Measurements from ENCODE around the gene CHIA.

Gene CHIA

DNA sequence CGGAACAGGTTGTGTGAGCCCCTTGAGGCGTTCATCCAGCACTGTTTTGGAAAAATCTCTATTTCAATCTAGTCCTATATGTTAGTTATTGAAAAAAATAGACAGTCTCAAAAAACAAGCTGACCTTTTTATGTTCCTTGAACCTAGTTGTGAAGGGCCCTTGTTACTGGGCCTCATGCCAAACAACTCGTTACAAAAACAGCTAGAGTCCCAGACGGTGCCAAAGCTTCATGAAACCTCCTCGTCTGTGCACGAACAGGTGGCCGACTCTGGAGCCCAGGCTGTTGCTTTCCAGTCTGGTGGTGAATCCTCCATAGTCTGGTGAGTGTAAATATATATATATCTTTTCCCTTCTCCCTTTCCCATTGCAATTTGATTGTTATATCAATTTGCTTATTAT is at the start of gene CHIA:
Gene CHIA (plus strand): TSS at position 222 of the 400 bp plus-strand sequence. CDS start 19,617 bp downstream, outside the sequence.
- no peaks in the 10 kb centered on the region for H3K36me3 ChIP-seq (ENCODE audit: insufficient read depth, low read length)
- H2AFZ ChIP-seq (ENCODE audit: low read depth, low read length) = no peak within 1 kb of the TSS
- peaks cover 4% of the 10 kb centered on the region for H3K27me3 ChIP-seq (ENCODE audit: insufficient read depth, low read length)
- no peak within 1 kb of the TSS for H3K4me3 ChIP-seq (ENCODE audit: low read length)
- H3K4me1 ChIP-seq (ENCODE audit: insufficient read depth, low read length) = no peaks in the 10 kb centered on the region
- H3K9me3 ChIP-seq (ENCODE audit: low read length) = no peaks in the 10 kb centered on the region

DNA sequence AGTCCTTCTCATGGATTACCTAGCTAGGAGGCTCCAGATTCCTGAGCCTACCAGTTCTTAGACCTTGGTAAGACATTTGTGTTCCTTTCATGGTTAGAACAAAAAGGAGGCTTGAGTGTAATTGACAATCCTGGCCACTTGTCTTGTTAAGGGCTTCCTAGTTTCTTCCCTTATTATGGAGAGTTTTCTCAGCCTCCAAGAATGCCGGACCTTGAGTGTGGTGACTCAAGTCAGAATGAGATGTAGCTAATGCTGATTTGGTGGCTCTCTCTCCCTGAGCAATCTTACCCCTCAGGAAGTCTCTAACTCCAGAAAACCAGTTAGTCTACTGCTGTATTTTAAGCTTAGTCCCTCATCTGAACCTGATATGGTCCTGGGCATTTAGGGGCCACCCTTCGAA is 48.9 kb upstream of the CHIA start:
- no peaks in the 10 kb centered on the region for H3K27me3 ChIP-seq (ENCODE audit: insufficient read depth, low read length)
- no peak overlapping the region for H3K4me3 ChIP-seq (ENCODE audit: low read length)
- no peak overlapping the region for H2AFZ ChIP-seq (ENCODE audit: low read depth, low read length)
- peaks cover 7% of the 10 kb centered on the region for H3K4me1 ChIP-seq (ENCODE audit: insufficient read depth, low read length)
- H3K9me3 ChIP-seq (ENCODE audit: low read length) = no peaks in the 10 kb centered on the region
- no peaks in the 10 kb centered on the region for H3K36me3 ChIP-seq (ENCODE audit: insufficient read depth, low read length)

DNA sequence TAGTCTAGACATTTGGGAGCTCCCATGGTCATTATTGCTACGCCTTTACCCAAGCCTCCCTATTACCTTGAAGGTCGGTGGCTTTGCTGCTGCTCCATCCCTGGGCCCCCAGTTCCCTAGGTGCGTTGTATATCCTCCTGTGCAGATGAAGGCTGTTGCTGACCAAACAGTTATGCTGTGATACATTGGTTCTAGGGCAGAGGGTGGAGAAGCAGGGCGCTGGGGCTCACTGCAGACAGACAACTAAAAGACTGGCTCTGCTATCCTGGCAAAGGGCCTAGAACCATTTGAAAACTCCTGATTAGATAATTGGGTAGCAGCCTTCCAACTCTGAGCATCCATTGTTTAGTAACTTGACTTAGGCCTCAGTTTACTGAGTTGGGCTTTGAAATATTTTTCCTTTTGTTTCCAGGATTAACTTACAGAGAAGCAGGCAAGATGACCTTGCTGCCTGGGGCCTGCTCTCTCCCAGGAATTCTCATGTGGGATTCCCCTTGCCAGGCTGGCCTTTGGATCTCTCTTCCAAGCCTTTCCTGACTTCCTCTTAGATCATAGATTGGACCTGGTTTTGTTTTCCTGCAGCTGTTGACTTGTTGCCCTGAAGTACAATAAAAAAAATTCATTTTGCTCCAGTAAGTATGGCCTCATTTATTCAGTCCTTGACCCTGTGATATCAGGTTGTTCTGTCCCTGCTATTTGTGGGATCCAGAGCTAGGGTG is 47.7 kb upstream of the CHIA start:
- H3K9me3 ChIP-seq (ENCODE audit: low read length) = no peaks in the 10 kb centered on the region
- peaks cover 5% of the 10 kb centered on the region for H3K4me1 ChIP-seq (ENCODE audit: insufficient read depth, low read length)
- H3K36me3 ChIP-seq (ENCODE audit: insufficient read depth, low read length) = no peaks in the 10 kb centered on the region
- no peak overlapping the region for H2AFZ ChIP-seq (ENCODE audit: low read depth, low read length)
- no peak overlapping the region for H3K4me3 ChIP-seq (ENCODE audit: low read length)
- H3K27me3 ChIP-seq (ENCODE audit: insufficient read depth, low read length) = no peaks in the 10 kb centered on the region

DNA sequence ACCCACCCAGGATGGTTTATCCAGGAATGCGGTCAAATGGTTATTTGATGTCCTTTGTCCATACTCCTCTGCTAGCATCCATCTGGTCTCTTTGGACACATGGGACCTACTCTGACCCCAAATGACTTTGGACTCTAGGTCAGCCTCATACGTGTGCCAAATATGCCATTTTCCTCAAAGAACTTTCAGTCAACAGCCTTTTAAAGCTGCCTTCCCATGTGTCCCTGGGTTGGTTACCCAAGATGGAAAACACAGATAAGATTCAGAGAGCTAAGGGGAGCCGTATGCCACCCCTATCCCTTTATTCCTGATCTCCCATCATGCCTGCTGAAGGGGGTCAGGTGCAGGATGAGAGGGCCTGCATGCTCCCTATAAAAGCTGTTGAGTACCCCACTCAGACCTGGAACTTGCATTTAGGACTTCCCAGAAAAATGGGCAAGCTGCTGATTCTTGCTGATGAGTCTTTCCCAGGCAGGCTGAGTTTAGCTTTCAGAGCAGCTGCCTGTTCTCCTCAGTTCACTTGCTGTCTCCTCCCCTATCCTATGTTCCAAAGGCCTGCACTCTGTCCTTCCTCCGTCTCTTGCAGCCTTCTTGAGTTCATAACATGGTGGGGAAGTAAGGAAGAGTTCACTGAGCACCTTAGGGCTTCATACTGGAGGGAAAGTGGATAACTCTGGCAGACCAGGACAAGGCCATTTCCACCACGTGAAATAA is 43.4 kb upstream of the CHIA start:
- no peaks in the 10 kb centered on the region for H3K36me3 ChIP-seq (ENCODE audit: insufficient read depth, low read length)
- no peaks in the 10 kb centered on the region for H3K27me3 ChIP-seq (ENCODE audit: insufficient read depth, low read length)
- H2AFZ ChIP-seq (ENCODE audit: low read depth, low read length) = no peak overlapping the region
- H3K9me3 ChIP-seq (ENCODE audit: low read length) = no peaks in the 10 kb centered on the region
- no peak overlapping the region for H3K4me3 ChIP-seq (ENCODE audit: low read length)
- H3K4me1 ChIP-seq (ENCODE audit: insufficient read depth, low read length) = peaks cover 6% of the 10 kb centered on the region

DNA sequence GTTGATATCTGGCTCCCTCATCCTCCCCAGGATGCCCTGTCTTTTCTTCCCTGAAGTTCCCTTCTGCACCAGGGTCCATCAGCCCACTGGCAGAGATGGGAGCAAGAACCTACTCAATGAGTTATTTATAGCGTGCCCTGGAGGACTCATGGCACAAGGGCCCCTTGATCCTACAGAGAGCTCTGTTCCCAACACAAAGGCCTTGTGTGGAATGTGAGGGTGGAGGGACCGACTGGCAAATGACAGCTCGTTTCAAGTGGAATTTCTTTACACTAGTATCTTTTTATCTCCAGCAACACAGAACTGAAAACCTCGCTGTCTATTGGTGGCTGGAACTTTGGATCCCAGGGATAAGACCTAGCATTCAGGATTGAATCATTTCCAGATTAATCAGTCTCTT is 40.7 kb upstream of the CHIA start:
- H2AFZ ChIP-seq (ENCODE audit: low read depth, low read length) = no peak overlapping the region
- H3K27me3 ChIP-seq (ENCODE audit: insufficient read depth, low read length) = peaks cover 3% of the 10 kb centered on the region
- H3K36me3 ChIP-seq (ENCODE audit: insufficient read depth, low read length) = no peaks in the 10 kb centered on the region
- H3K4me1 ChIP-seq (ENCODE audit: insufficient read depth, low read length) = peaks cover 6% of the 10 kb centered on the region
- H3K9me3 ChIP-seq (ENCODE audit: low read length) = no peaks in the 10 kb centered on the region
- H3K4me3 ChIP-seq (ENCODE audit: low read length) = no peak overlapping the region

DNA sequence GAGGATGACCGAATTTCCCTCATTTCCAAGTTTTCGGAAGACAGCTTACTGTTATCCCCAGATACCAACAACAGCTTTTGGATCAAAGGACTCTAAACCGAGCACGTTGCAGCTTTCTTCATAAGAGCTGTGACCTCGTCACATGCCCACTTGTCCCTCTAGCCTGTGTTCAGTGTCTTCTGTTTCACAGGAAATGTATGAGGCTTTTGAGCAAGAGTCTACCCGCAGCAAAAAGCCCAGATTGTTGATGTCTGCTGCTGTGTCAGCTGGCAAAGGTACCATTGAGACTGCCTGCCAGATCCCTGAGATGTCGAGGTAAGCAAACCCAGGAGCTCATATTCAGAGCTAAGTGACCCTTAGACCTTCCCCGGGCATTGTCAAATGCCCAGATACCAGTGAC is 39.1 kb upstream of the CHIA start:
- Histone ChIP-seq H3K4me3 (ENCODE audit: low read length) (no peak overlapping the region), H3K27me3 (ENCODE audit: insufficient read depth, low read length) (peaks cover 11% of the 10 kb centered on the region), H3K9me3 (ENCODE audit: low read length) (no peaks in the 10 kb centered on the region), H3K4me1 (ENCODE audit: insufficient read depth, low read length) (peaks cover 6% of the 10 kb centered on the region), H2AFZ (ENCODE audit: low read depth, low read length) (no peak overlapping the region), H3K36me3 (ENCODE audit: insufficient read depth, low read length) (no peaks in the 10 kb centered on the region)

DNA sequence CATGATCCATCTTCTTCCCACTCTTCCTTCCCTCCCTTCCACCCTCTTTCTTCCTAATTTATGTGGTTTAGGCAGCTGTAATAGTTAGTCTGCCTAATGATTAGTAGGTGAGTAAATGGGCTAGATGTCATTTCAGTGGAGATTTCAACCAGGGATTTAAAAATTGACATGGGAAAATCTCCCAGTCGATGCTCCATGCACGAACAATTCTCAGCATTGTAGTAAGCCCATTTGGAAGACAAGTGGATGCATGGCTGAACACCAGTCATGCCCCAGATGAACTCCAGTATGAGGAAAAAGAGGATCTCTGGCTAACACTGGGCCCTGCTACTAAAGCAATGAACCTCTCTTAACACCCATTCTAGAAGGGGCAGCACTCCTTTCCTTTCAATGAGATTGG is 37.9 kb upstream of the CHIA start:
- Histone ChIP-seq H3K4me1 (ENCODE audit: insufficient read depth, low read length) (peaks cover 6% of the 10 kb centered on the region), H3K27me3 (ENCODE audit: insufficient read depth, low read length) (peaks cover 17% of the 10 kb centered on the region), H3K36me3 (ENCODE audit: insufficient read depth, low read length) (no peaks in the 10 kb centered on the region), H3K4me3 (ENCODE audit: low read length) (no peak overlapping the region), H3K9me3 (ENCODE audit: low read length) (no peaks in the 10 kb centered on the region), H2AFZ (ENCODE audit: low read depth, low read length) (no peak overlapping the region)

DNA sequence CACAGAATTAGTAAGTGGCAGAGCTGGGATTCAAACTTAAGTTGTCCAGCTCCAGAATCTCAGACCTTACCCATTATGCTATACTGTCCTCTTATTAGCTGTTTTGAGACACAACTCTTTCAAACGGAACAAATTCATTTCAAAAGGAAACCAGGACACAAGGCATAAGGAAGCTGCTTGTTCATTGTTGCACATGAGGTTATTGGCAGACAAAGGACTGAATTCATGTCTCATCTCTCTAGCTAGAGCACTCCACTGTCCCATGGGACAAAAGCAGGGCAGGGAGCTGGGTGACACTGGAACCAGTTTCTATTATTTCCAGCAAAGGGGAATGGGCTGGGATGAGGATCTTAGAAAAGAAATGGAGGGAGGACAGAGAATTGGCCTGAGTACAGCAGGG is 36.8 kb upstream of the CHIA start:
- Histone ChIP-seq H3K9me3 (ENCODE audit: low read length) (no peaks in the 10 kb centered on the region), H3K4me1 (ENCODE audit: insufficient read depth, low read length) (peaks cover 6% of the 10 kb centered on the region), H3K36me3 (ENCODE audit: insufficient read depth, low read length) (no peaks in the 10 kb centered on the region), H3K4me3 (ENCODE audit: low read length) (no peak overlapping the region), H3K27me3 (ENCODE audit: insufficient read depth, low read length) (peaks cover 17% of the 10 kb centered on the region), H2AFZ (ENCODE audit: low read depth, low read length) (no peak overlapping the region)

DNA sequence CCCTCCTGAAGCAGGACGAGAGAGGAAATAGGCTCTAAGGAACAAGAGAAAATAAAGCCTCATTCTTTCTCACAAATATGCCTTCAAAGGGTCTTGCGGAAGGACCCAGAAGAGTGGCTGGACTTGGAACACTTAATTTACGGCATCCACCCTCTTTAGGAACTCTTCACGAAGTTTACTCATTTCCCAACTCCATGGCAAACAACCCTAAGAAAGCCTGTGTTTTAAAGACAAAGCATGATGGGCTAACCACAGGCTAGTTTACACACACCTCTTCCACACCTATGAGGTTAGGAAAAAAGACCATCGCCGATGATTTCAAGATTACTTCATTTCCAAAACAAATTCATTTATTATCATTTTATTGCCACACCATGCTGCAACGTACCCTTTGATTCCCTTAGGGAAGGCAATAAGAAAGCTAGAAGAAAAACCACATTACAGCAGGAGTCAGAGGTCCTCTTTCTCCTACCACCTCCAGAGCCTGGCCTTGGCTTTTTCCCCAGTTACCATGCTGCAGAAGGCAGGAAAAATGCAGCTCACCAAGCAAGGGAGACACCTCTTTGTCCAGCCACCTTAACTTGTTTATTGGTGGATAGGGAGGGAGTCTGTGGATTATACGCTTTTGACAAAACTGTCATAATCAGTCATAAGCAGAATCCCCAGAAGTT is 33.5 kb upstream of the CHIA start:
- Histone ChIP-seq H3K4me3 (ENCODE audit: low read length) (no peak overlapping the region), H3K9me3 (ENCODE audit: low read length) (no peaks in the 10 kb centered on the region), H3K36me3 (ENCODE audit: insufficient read depth, low read length) (no peaks in the 10 kb centered on the region), H3K27me3 (ENCODE audit: insufficient read depth, low read length) (peaks cover 17% of the 10 kb centered on the region), H3K4me1 (ENCODE audit: insufficient read depth, low read length) (no peaks in the 10 kb centered on the region), H2AFZ (ENCODE audit: low read depth, low read length) (no peak overlapping the region)

DNA sequence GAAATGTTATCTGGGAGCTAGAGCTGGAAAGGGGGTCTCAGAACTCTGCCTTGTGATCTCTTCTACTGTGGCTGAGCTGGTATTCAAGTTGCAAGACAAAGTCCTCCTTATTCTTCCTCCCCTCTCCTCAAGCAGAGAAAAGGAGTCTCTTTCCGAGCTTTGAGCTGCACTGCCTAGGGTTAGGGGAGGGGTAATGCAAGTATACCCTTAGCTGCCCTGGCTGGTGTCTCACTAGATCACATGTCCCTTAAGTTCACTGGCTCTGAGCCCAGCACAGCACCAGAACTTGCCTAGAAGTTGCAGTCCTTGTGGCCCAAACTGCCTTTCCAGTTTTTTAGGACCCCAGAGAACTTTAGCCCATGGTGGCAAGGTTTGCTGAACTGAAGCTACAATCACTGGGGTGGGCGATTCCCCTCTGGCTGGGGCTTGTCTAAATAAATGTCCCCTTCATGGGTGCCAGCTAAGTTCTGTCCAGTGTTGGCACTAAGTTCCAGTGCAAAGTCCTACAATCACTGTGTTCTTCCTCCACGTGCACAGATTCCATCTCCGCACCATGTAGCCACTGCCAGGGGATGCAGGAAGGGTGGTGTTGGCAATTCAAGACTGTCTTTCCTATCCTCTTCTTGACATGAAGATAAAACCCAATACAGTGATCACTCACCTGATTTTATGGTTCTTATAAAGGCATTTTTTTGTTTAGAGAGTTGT is 22.7 kb upstream of the CHIA start:
- peaks cover 2% of the 10 kb centered on the region for H3K27me3 ChIP-seq (ENCODE audit: insufficient read depth, low read length)
- H3K4me3 ChIP-seq (ENCODE audit: low read length) = no peak overlapping the region
- no peaks in the 10 kb centered on the region for H3K36me3 ChIP-seq (ENCODE audit: insufficient read depth, low read length)
- H3K9me3 ChIP-seq (ENCODE audit: low read length) = no peaks in the 10 kb centered on the region
- H2AFZ ChIP-seq (ENCODE audit: low read depth, low read length) = no peak overlapping the region
- no peaks in the 10 kb centered on the region for H3K4me1 ChIP-seq (ENCODE audit: insufficient read depth, low read length)

DNA sequence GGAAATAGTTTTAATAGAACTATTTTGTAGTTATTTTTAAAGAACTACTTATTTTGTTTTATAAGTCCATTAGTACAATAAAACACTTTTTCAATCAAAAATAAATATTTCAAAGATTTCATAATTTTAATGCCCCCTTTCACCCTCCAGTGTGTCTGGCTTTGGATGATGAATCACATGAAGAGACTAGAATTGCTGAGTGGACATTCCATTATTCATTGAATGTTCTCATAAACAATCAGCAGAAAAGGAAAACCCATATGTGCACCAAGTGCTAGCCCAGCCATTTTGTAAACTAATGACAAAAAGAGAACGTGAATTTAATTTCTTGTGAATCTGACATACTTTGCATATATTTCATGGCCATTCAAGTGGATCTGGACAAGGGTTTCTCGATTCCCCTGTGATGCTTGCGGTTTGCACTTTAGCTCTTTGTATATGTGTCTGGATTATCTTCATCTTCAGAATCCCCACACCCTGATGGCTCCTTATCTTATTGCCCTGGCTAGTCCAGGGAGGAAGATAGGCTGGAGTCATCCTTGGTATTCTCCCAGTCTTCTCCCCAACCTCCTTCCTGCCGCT is 20.7 kb upstream of the CHIA start:
- Histone ChIP-seq H3K4me1 (ENCODE audit: insufficient read depth, low read length) (no peaks in the 10 kb centered on the region), H3K4me3 (ENCODE audit: low read length) (no peak overlapping the region), H2AFZ (ENCODE audit: low read depth, low read length) (no peak overlapping the region), H3K36me3 (ENCODE audit: insufficient read depth, low read length) (no peaks in the 10 kb centered on the region), H3K9me3 (ENCODE audit: low read length) (no peaks in the 10 kb centered on the region), H3K27me3 (ENCODE audit: insufficient read depth, low read length) (peaks cover 2% of the 10 kb centered on the region)

DNA sequence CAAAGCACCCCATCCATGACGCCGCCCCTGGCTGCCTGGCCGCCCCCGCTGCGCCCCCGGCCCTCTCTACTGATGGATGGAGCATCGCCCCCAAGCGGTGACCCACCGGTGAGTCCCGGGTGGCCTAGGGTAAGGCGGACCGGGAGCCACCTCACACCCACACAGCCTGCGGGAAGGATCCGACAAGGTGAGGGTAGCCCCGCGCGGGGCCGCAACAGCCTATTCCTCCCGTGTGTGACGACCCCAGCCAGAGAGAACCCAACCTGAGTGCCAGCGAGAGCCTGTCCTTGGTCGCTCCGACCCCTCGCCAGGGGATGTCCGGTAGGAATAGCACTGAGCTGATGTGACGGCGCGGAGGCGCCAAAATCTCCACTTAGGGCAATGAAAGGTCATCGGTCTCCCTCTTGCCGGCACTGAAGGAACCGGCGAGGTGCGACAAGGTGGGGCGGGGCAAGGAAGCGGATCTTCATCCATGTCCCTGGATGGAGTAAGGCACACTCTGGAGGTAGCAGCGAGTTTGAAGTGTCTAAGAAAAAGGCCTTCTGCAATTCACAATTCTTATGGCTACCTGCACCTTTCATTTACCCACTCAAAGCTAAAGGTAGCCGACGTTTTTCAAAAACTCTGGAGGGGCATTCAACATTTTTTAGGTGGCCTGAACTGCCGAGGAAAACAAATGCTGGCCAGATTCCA is 19.7 kb upstream of the CHIA start:
- H3K4me3 ChIP-seq (ENCODE audit: low read length) = no peak overlapping the region
- no peaks in the 10 kb centered on the region for H3K36me3 ChIP-seq (ENCODE audit: insufficient read depth, low read length)
- no peaks in the 10 kb centered on the region for H3K9me3 ChIP-seq (ENCODE audit: low read length)
- H2AFZ ChIP-seq (ENCODE audit: low read depth, low read length) = no peak overlapping the region
- peaks cover 2% of the 10 kb centered on the region for H3K27me3 ChIP-seq (ENCODE audit: insufficient read depth, low read length)
- no peaks in the 10 kb centered on the region for H3K4me1 ChIP-seq (ENCODE audit: insufficient read depth, low read length)

Data from neuron (in vitro differentiated cells).